Activated CD8-positive, alpha-beta T cell treated with anti-CD3 and anti-CD28 coated beads for 36 hours (primary cell): ENCODE results near the gene MBL2. TPM values are rescaled to one million over a fixed set of nuclear protein-coding genes. Genes with fewer than 3 reads are reported as not detected.

Source experiments
- ATAC-seq: fragments of 200-7000 bp; cut with Tn5 transposase; one replicate; pipeline ENCODE4 v1.10.0; 2021; ENCODE audit warnings: mild to moderate bottlenecking, moderate library complexity
- CTCF ChIA-PET: fragments of 350-600 bp; sonication (Branson Sonifier 250); formaldehyde crosslinking; loops from one replicate; lab custom pipeline; 2021; ENCODE audit warnings: antibody characterized with exemption; lab: Charles Lee
- POLR2A ChIA-PET: fragments of 350-600 bp; sonication (Branson Sonifier 250); formaldehyde crosslinking; loops from one replicate; lab custom pipeline; 2021; ENCODE audit warnings: antibody characterized with exemption; lab: Charles Lee
- DNase-seq: peaks from one replicate; pipeline ENCODE4 v3.0.0-alpha.2; 2020
- H3K27ac Mint-ChIP-seq: one replicate; pipeline ENCODE4 v1.8.0; 2021; ENCODE audit warnings: mild to moderate bottlenecking, mixed read lengths
- H3K27me3 Mint-ChIP-seq: one replicate; pipeline ENCODE4 v1.8.0; 2021; ENCODE audit warnings: mixed read lengths
- H3K36me3 Mint-ChIP-seq: one replicate; pipeline ENCODE4 v1.8.0; 2021; ENCODE audit warnings: low read depth, mixed read lengths
- H3K4me1 Mint-ChIP-seq: one replicate; pipeline ENCODE4 v1.8.0; 2021; ENCODE audit warnings: low read depth, mixed read lengths
- H3K4me3 Mint-ChIP-seq: one replicate; pipeline ENCODE4 v1.8.0; 2021; ENCODE audit warnings: mild to moderate bottlenecking, moderate library complexity, mixed read lengths
- H3K9me3 Mint-ChIP-seq: one replicate; pipeline ENCODE4 v1.8.0; 2021; ENCODE audit warnings: mixed read lengths
- CTCF ChIP-seq: fragments of 200-600 bp; IDR thresholded peaks from one replicate; pipeline ENCODE4 v1.8.0; 2022; ENCODE audit warnings: antibody characterized with exemption, mild to moderate bottlenecking
- intact Hi-C: fragments of 100-400 bp; cut with micrococcal nuclease; formaldehyde crosslinking; loops from one replicate; pipeline ENCODE4 v1.10.0; 2022
- total RNA-seq, 2 experiments: library from RNA; stranded (reverse); gene quantifications; one replicate each; pipeline ENCODE4 v1.2.3, GENCODE V29; 2021

The MBL2 gene
- total RNA-seq, 2 experiments from 2014 or later = not detected

- DNase-seq (no peak), ATAC-seq (no peak)
- no peak overlapping the region for H3K4me3 Mint-ChIP-seq
- intact Hi-C loops = no loop called here
- no peaks in the 10 kb centered on the region for H3K4me1 Mint-ChIP-seq
- no peaks in the 10 kb centered on the region for H3K36me3 Mint-ChIP-seq
- POLR2A ChIA-PET = no interaction called here
- no peaks in the 10 kb centered on the region for H3K9me3 Mint-ChIP-seq
- CTCF ChIA-PET = no interaction called here
- H3K27me3 Mint-ChIP-seq = no peaks in the 10 kb centered on the region
- no peak for TF ChIP-seq CTCF
- no peak overlapping the region for H3K27ac Mint-ChIP-seq
These were observed 12.8 kb upstream of the MBL2 start for GRCh38 chr10:52785418-52785817.

GRCh38 chr10:52783726-52784125 is 11.1 kb upstream of the MBL2 start:
- Mint-ChIP-seq H3K27me3 (no peaks in the 10 kb centered on the region), H3K9me3 (no peaks in the 10 kb centered on the region), H3K27ac (no peak overlapping the region), H3K4me3 (no peak overlapping the region), H3K4me1 (no peaks in the 10 kb centered on the region), H3K36me3 (no peaks in the 10 kb centered on the region)
- intact Hi-C loops = loop anchor here (5.0 kb wide), 2 partner anchors 41 to 141 kb away; no protein-coding TSS in a partner anchor
- POLR2A ChIA-PET = no interaction called here
- CTCF ChIA-PET = no interaction called here
- no peak for TF ChIP-seq CTCF
- DNase-seq = no peak
- no peak for ATAC-seq

DNA sequence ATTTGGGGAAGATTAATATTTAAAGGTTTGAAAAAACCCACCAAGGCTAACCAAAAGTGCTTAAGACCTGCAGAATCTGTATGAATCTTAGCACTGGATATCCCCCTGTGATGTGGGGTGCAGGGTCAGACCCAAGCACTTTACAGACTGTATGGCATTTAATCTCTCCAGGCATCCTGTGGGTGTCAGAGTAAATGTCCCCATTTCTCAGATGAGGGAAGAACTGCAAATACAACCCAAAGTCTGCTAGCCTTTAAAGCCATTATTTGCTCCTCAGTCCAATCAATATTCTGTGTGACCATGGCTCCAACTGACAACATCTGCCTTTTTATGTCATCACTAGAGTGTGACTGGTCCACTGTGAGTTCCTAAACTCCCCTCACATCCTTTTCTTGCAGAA is 10.0 kb upstream of the MBL2 start:
- ChIA-PET POLR2A (no interaction called here), CTCF (interaction anchor here (0.8 kb wide), 1 partner anchor 40 kb away, joined by 3 read pairs; no protein-coding TSS in a partner anchor)
- intact Hi-C loops = loop anchor here (5.0 kb wide), 2 partner anchors 40 to 140 kb away; no protein-coding TSS in a partner anchor
- DNase-seq (no peak), ATAC-seq (no peak)
- Mint-ChIP-seq H3K27ac (no peak overlapping the region), H3K9me3 (no peaks in the 10 kb centered on the region), H3K36me3 (no peaks in the 10 kb centered on the region), H3K27me3 (no peaks in the 10 kb centered on the region), H3K4me3 (no peak overlapping the region), H3K4me1 (no peaks in the 10 kb centered on the region)
- TF ChIP-seq CTCF = no peak

GRCh38 chr10:52780391-52781155 is 8.0 kb upstream of the MBL2 start:
- intact Hi-C loops = loop anchor here (5.0 kb wide), 2 partner anchors 38 to 138 kb away; no protein-coding TSS in a partner anchor
- ATAC-seq = no peak
- Mint-ChIP-seq H3K4me3 (no peak overlapping the region), H3K36me3 (no peaks in the 10 kb centered on the region), H3K27ac (no peak overlapping the region), H3K4me1 (no peaks in the 10 kb centered on the region), H3K9me3 (no peaks in the 10 kb centered on the region), H3K27me3 (no peaks in the 10 kb centered on the region)
- CTCF ChIA-PET = interaction anchor here (0.6 to 3.9 kb wide), 9 partner anchors 7 to 422 kb away, joined by 3 to 27 read pairs (median 7); no protein-coding TSS in a partner anchor
- POLR2A ChIA-PET = no interaction called here
- TF ChIP-seq CTCF = peak; percentile 1
- DNase-seq = no peak
